NCI-H226 (cell line): ENCODE measurements around the gene PLXNA2.
A peak's percentile ranks its signal among the peaks of the same experiment; 100 is the strongest.

Experiments used
- DNase-seq: peaks from one replicate; pipeline ENCODE4 v3.0.0-alpha.2; 2015

PLXNA2 gene

GRCh38 chr1:208159555-208160258 is 84.5 kb downstream of the PLXNA2 start:
- DNase-seq: peak; percentile 97

- peak; percentile 69 for DNase-seq
Measured at GRCh38 chr1:208158640-208159554, 85.3 kb downstream of the PLXNA2 start.

GRCh38 chr1:208157769-208158168 is 86.4 kb downstream of the PLXNA2 start:
- no peak for DNase-seq

- no peak for DNase-seq
Measured at GRCh38 chr1:208156741-208157140, 87.4 kb downstream of the PLXNA2 start.

- DNase-seq: no peak
Measured at GRCh38 chr1:208156310-208156709, 87.9 kb downstream of the PLXNA2 start.

- DNase-seq: peak; percentile 33
Measured at GRCh38 chr1:208154679-208155642, 89.2 kb downstream of the PLXNA2 start.

- DNase-seq: no peak
Measured at GRCh38 chr1:208154040-208154439, 90.1 kb downstream of the PLXNA2 start.

GRCh38 chr1:208153386-208153785 is 90.8 kb downstream of the PLXNA2 start:
- no peak for DNase-seq

GRCh38 chr1:208151728-208152598 is 92.2 kb downstream of the PLXNA2 start:
- no peak for DNase-seq

- no peak for DNase-seq
Measured at GRCh38 chr1:208150833-208151458, 93.2 kb downstream of the PLXNA2 start.

GRCh38 chr1:208149776-208150514 is 94.2 kb downstream of the PLXNA2 start:
- DNase-seq: no peak

- no peak for DNase-seq
Measured at GRCh38 chr1:208149213-208149612, 95.0 kb downstream of the PLXNA2 start.

- DNase-seq: no peak
Measured at GRCh38 chr1:208148380-208148779, 95.8 kb downstream of the PLXNA2 start.

- no peak for DNase-seq
Measured at GRCh38 chr1:208146650-208147049, 97.5 kb downstream of the PLXNA2 start.

GRCh38 chr1:208145167-208145566 is 99.0 kb downstream of the PLXNA2 start:
- DNase-seq: no peak

- no peak for DNase-seq
Measured at GRCh38 chr1:208142590-208143382, 101.4 kb downstream of the PLXNA2 start.

- DNase-seq: no peak
Measured at GRCh38 chr1:208141610-208142192, 102.5 kb downstream of the PLXNA2 start.

GRCh38 chr1:208139434-208140045 is 104.6 kb downstream of the PLXNA2 start:
- DNase-seq: no peak

- DNase-seq: peak; percentile 56
Measured at GRCh38 chr1:208137193-208137592, 107.0 kb downstream of the PLXNA2 start.
